GM18858 (cell line): ENCODE data around the gene ATP5F1D.

Experiments used
- ATAC-seq: cut with Tn5 transposase; IDR thresholded peaks from one replicate; pipeline ENCODE4 v1.9.1; 2021; ENCODE audit not compliant: unreplicated experiment

The ATP5F1D gene

GRCh38 chr19:1232652-1233072, 8.9 kb upstream of the ATP5F1D start:
- no peak for ATAC-seq

GRCh38 chr19:1233115-1233667, 8.4 kb upstream of the ATP5F1D start:
- no peak for ATAC-seq

GRCh38 chr19:1234051-1234954, 7.2 kb upstream of the ATP5F1D start:
- no peak for ATAC-seq

- ATAC-seq = no peak
Observed at GRCh38 chr19:1234955-1235380, 6.6 kb upstream of the ATP5F1D start.

- ATAC-seq = no peak
Observed at GRCh38 chr19:1235625-1236538, 5.7 kb upstream of the ATP5F1D start.

- no peak for ATAC-seq
Observed at GRCh38 chr19:1236576-1236975, 5.0 kb upstream of the ATP5F1D start.

- ATAC-seq = no peak
Observed at GRCh38 chr19:1237027-1237659, 4.4 kb upstream of the ATP5F1D start.

GRCh38 chr19:1237754-1238368, 3.7 kb upstream of the ATP5F1D start, which contains the start of gene CBARP:
CBARP (minus strand) TSS chr19:1238005; CDS start chr19:1236100, 1,905 bp downstream.
- ATAC-seq = no peak

- no peak for ATAC-seq
Observed at GRCh38 chr19:1238369-1239303, 2.9 kb upstream of the ATP5F1D start.

GRCh38 chr19:1239420-1239795, 2.1 kb upstream of the ATP5F1D start:
- no peak for ATAC-seq

- ATAC-seq = peak; percentile 22
Observed at GRCh38 chr19:1239796-1240737, 1.5 kb upstream of the ATP5F1D start.

- no peak for ATAC-seq
Observed at GRCh38 chr19:1240925-1241324, 626 bp upstream of the ATP5F1D start.

GRCh38 chr19:1243768-1244692, 2.5 kb downstream of the ATP5F1D start:
- ATAC-seq = no peak

- ATAC-seq = no peak
Observed at GRCh38 chr19:1244693-1245451, 3.3 kb downstream of the ATP5F1D start.

GRCh38 chr19:1245494-1246264, 4.1 kb downstream of the ATP5F1D start:
- ATAC-seq = no peak
